Measurements from ENCODE around the gene RALGPS1. TPM values are rescaled to one million over a fixed set of nuclear protein-coding genes. Genes with fewer than 3 reads are reported as not detected.

The RALGPS1 gene
- total and polyA plus RNA-seq, 2 of the 8 experiments (the other 6 are each of a cell fraction or from before 2014, with no cell fraction given): 20.0 to 23.5 TPM

- TF ChIP-seq, protein P1, sequence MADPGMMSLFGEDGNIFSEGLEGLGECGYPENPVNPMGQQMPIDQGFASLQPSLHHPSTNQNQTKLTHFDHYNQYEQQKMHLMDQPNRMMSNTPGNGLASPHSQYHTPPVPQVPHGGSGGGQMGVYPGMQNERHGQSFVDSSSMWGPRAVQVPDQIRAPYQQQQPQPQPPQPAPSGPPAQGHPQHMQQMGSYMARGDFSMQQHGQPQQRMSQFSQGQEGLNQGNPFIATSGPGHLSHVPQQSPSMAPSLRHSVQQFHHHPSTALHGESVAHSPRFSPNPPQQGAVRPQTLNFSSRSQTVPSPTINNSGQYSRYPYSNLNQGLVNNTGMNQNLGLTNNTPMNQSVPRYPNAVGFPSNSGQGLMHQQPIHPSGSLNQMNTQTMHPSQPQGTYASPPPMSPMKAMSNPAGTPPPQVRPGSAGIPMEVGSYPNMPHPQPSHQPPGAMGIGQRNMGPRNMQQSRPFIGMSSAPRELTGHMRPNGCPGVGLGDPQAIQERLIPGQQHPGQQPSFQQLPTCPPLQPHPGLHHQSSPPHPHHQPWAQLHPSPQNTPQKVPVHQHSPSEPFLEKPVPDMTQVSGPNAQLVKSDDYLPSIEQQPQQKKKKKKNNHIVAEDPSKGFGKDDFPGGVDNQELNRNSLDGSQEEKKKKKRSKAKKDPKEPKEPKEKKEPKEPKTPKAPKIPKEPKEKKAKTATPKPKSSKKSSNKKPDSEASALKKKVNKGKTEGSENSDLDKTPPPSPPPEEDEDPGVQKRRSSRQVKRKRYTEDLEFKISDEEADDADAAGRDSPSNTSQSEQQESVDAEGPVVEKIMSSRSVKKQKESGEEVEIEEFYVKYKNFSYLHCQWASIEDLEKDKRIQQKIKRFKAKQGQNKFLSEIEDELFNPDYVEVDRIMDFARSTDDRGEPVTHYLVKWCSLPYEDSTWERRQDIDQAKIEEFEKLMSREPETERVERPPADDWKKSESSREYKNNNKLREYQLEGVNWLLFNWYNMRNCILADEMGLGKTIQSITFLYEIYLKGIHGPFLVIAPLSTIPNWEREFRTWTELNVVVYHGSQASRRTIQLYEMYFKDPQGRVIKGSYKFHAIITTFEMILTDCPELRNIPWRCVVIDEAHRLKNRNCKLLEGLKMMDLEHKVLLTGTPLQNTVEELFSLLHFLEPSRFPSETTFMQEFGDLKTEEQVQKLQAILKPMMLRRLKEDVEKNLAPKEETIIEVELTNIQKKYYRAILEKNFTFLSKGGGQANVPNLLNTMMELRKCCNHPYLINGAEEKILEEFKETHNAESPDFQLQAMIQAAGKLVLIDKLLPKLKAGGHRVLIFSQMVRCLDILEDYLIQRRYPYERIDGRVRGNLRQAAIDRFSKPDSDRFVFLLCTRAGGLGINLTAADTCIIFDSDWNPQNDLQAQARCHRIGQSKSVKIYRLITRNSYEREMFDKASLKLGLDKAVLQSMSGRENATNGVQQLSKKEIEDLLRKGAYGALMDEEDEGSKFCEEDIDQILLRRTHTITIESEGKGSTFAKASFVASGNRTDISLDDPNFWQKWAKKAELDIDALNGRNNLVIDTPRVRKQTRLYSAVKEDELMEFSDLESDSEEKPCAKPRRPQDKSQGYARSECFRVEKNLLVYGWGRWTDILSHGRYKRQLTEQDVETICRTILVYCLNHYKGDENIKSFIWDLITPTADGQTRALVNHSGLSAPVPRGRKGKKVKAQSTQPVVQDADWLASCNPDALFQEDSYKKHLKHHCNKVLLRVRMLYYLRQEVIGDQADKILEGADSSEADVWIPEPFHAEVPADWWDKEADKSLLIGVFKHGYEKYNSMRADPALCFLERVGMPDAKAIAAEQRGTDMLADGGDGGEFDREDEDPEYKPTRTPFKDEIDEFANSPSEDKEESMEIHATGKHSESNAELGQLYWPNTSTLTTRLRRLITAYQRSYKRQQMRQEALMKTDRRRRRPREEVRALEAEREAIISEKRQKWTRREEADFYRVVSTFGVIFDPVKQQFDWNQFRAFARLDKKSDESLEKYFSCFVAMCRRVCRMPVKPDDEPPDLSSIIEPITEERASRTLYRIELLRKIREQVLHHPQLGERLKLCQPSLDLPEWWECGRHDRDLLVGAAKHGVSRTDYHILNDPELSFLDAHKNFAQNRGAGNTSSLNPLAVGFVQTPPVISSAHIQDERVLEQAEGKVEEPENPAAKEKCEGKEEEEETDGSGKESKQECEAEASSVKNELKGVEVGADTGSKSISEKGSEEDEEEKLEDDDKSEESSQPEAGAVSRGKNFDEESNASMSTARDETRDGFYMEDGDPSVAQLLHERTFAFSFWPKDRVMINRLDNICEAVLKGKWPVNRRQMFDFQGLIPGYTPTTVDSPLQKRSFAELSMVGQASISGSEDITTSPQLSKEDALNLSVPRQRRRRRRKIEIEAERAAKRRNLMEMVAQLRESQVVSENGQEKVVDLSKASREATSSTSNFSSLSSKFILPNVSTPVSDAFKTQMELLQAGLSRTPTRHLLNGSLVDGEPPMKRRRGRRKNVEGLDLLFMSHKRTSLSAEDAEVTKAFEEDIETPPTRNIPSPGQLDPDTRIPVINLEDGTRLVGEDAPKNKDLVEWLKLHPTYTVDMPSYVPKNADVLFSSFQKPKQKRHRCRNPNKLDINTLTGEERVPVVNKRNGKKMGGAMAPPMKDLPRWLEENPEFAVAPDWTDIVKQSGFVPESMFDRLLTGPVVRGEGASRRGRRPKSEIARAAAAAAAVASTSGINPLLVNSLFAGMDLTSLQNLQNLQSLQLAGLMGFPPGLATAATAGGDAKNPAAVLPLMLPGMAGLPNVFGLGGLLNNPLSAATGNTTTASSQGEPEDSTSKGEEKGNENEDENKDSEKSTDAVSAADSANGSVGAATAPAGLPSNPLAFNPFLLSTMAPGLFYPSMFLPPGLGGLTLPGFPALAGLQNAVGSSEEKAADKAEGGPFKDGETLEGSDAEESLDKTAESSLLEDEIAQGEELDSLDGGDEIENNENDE (IDR thresholded peaks at IDR 0.05; ENCODE audit: insufficient replicate concordance, low read length): no peak
- TF ChIP-seq KDM1A (IDR thresholded peaks at IDR 0.05; ENCODE audit: borderline replicate concordance, low read length): no peak
- TF ChIP-seq JUN (IDR thresholded peaks at IDR 0.05; ENCODE audit: low read depth, low read length): no peak
- TF ChIP-seq CEBPB (IDR thresholded peaks at IDR 0.05; ENCODE audit: low read depth, low read length): no peak
- TF ChIP-seq E2F6 (IDR thresholded peaks at IDR 0.05): no peak
- TF ChIP-seq RBBP5 (IDR thresholded peaks at IDR 0.05; ENCODE audit: borderline replicate concordance, low read depth, low read length): no peak
- no peak for TF ChIP-seq CTBP2 (IDR thresholded peaks at IDR 0.05; ENCODE audit: borderline replicate concordance, insufficient read depth, insufficient read length, low read length)
- no peak for TF ChIP-seq TAF7 (optimal IDR thresholded peaks at IDR 0.05; ENCODE audit: borderline replicate concordance, low read depth, low read length)
- TF ChIP-seq, protein P2, sequence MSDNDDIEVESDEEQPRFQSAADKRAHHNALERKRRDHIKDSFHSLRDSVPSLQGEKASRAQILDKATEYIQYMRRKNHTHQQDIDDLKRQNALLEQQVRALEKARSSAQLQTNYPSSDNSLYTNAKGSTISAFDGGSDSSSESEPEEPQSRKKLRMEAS (IDR thresholded peaks at IDR 0.05): no peak
- no peak for TF ChIP-seq NANOG (IDR thresholded peaks at IDR 0.05; ENCODE audit: insufficient read depth, low read depth, low read length, poor library complexity, severe bottlenecking)
These were observed 227.7 kb downstream of the RALGPS1 start (continued) for GRCh38 chr9:127142291-127142690.

Data from H1 (cell line).